H1 (cell line): Measurements from ENCODE around the gene PAX7. TPM values are rescaled to one million over a fixed set of nuclear protein-coding genes. Genes with fewer than 3 reads are reported as not detected.

ENCODE experiments used
- CTCF ChIA-PET: fragments of 300-600 bp; sonication (Branson Sonifier 250); formaldehyde crosslinking; loops from one replicate; lab custom pipeline; 2021; ENCODE audit not compliant: partially characterized antibody; lab: Charles Lee
- POLR2A ChIA-PET: fragments of 300-600 bp; sonication (Branson Sonifier 250); formaldehyde crosslinking; loops from one replicate; lab custom pipeline; 2021; ENCODE audit warnings: inconsistent platforms; ENCODE audit not compliant: partially characterized antibody; lab: Charles Lee
- DNase-seq, 2 experiments: peaks; one replicate each; pipeline versions ENCODE4 v3.0.0 to v3.0.0-alpha.2; 2010 to 2022; ENCODE audit warnings: low spot score in 2 of 2, low read depth in 1 of 2, mixed read lengths in 1 of 2
- FAIRE-seq: peaks from 2 replicates; lab custom pipeline; 2011; peaks lifted over from hg19 to GRCh38; lab: Jason Lieb, UNC
- H2AFZ ChIP-seq: 2 replicates; pipeline ENCODE4 v1.8.1; 2012; ENCODE audit warnings: low read length, inconsistent platforms
- H2AK5ac ChIP-seq: 2 replicates; pipeline ENCODE4 v1.6.1; 2013; ENCODE audit warnings: low read depth, low read length
- H2BK120ac ChIP-seq: replicated peaks from 2 replicates; pipeline ENCODE3; 2013; ENCODE audit warnings: low read depth, low read length, inconsistent platforms
- H2BK12ac ChIP-seq: 2 replicates; pipeline ENCODE4 v1.6.1; 2013; ENCODE audit warnings: low read depth, low read length
- H2BK15ac ChIP-seq: 2 replicates; pipeline ENCODE4 v1.6.1; 2013; ENCODE audit warnings: low read length
- H2BK20ac ChIP-seq: 2 replicates; pipeline ENCODE4 v1.6.1; 2013; ENCODE audit warnings: low read length
- H2BK5ac ChIP-seq: 2 replicates; pipeline ENCODE4 v1.6.1; 2013; ENCODE audit warnings: low read depth, low read length
- H3K14ac ChIP-seq: 2 replicates; pipeline ENCODE4 v1.6.1; 2013; ENCODE audit warnings: inconsistent platforms; ENCODE audit not compliant: insufficient read length
- H3K18ac ChIP-seq: 2 replicates; pipeline ENCODE4 v1.6.1; 2013; ENCODE audit warnings: low read length; ENCODE audit errors: extremely low read depth
- H3K23ac ChIP-seq: 2 replicates; pipeline ENCODE4 v1.6.1; 2013; ENCODE audit warnings: inconsistent platforms; ENCODE audit not compliant: insufficient read length
- H3K23me2 ChIP-seq: 2 replicates; pipeline ENCODE4 v1.6.1; 2013; ENCODE audit warnings: low read depth, low read length
- H3K27ac ChIP-seq: 2 replicates; pipeline ENCODE4 v1.6.1; 2011; ENCODE audit warnings: low read depth, low read length, inconsistent platforms
- H3K27me3 ChIP-seq, 4 experiments: replicated peaks in 1 of 4; 1 replicate in 1 of 4; 2 replicates in 3 of 4; pipeline versions ENCODE4 v1.6.1 to v1.8.1; 2011 to 2013; ENCODE audit warnings: low read length in 3 of 4, mild to moderate bottlenecking in 3 of 4, inconsistent platforms in 2 of 4, mixed read lengths in 2 of 4, moderate library complexity in 1 of 4; ENCODE audit not compliant: control insufficient read depth in 3 of 4, insufficient read depth in 3 of 4; ENCODE audit errors: extremely low read depth in 1 of 4
- H3K36me3 ChIP-seq, 4 experiments: 2 replicates each; pipeline versions ENCODE4 v1.6.1 to v1.8.1; 2011 to 2013; ENCODE audit warnings: mild to moderate bottlenecking in 4 of 4, low read length in 3 of 4, moderate library complexity in 2 of 4, control low read depth in 1 of 4, inconsistent platforms in 1 of 4; ENCODE audit not compliant: insufficient read depth in 4 of 4, control insufficient read depth in 2 of 4
- H3K4ac ChIP-seq: replicated peaks from 2 replicates; pipeline ENCODE3; 2013; ENCODE audit warnings: low read length, low read depth, mixed read lengths, inconsistent platforms; ENCODE audit not compliant: insufficient read length
- H3K4me1 ChIP-seq, 4 experiments: replicated peaks in 1 of 4; 1 replicate in 1 of 4; 2 replicates in 3 of 4; pipeline versions ENCODE4 v1.6.1 to v1.8.1; 2011 to 2013; ENCODE audit warnings: low read length in 3 of 4, inconsistent platforms in 2 of 4, mixed read lengths in 1 of 4; ENCODE audit not compliant: insufficient read depth in 4 of 4, control insufficient read depth in 3 of 4
- H3K4me2 ChIP-seq, 2 experiments: 2 replicates each; pipeline versions ENCODE4 v1.6.1 to v1.8.1; 2011 to 2013; ENCODE audit warnings: low read depth in 2 of 2, low read length in 2 of 2, control low read depth in 1 of 2, inconsistent platforms in 1 of 2, mild to moderate bottlenecking in 1 of 2; ENCODE audit not compliant: insufficient read depth in 1 of 2
- H3K4me3 ChIP-seq, 4 experiments: fragments of 200-600, 300-600 bp in 1 of 4; sonication (generic), shearing (Covaris generic), sonication (Bioruptor Twin) in 1 of 4; 2 replicates each; pipeline versions ENCODE4 v1.5.1 to v1.8.1; 2011 to 2016; ENCODE audit warnings: low read length in 4 of 4, low read depth in 3 of 4, control low read depth in 2 of 4, inconsistent platforms in 2 of 4, mild to moderate bottlenecking in 2 of 4, mixed read lengths in 1 of 4, moderate library complexity in 1 of 4; ENCODE audit not compliant: insufficient read depth in 2 of 4; ENCODE audit errors: extremely low read depth in 1 of 4
- H3K56ac ChIP-seq: replicated peaks from 2 replicates; pipeline ENCODE3; 2013; ENCODE audit warnings: low read depth, mild to moderate bottlenecking, mixed read lengths, low read length, inconsistent platforms; ENCODE audit not compliant: insufficient read length
- H3K79me1 ChIP-seq: 2 replicates; pipeline ENCODE4 v1.6.1; 2013; ENCODE audit warnings: low read depth, low read length, control low read depth
- H3K79me2 ChIP-seq, 2 experiments: 2 replicates each; pipeline versions ENCODE4 v1.6.1 to v1.8.1; 2012 to 2013; ENCODE audit warnings: low read length in 2 of 2, mild to moderate bottlenecking in 2 of 2, inconsistent platforms in 1 of 2; ENCODE audit not compliant: insufficient read depth in 2 of 2, control insufficient read depth in 1 of 2
- H3K9ac ChIP-seq, 4 experiments: replicated peaks in 1 of 4; 1 replicate in 1 of 4; 2 replicates in 3 of 4; pipeline versions ENCODE4 v1.6.1 to v1.8.1; 2011 to 2013; ENCODE audit warnings: low read depth in 3 of 4, low read length in 3 of 4, control low read depth in 2 of 4, mild to moderate bottlenecking in 2 of 4, moderate library complexity in 2 of 4, inconsistent platforms in 1 of 4; ENCODE audit errors: extremely low read depth in 1 of 4
- H3K9me3 ChIP-seq, 2 experiments: 2 replicates each; pipeline versions ENCODE4 v1.6.1 to v1.8.1; 2012 to 2013; ENCODE audit warnings: mild to moderate bottlenecking in 2 of 2, moderate library complexity in 2 of 2, control low read depth in 1 of 2, inconsistent platforms in 1 of 2, low read depth in 1 of 2, low read length in 1 of 2, mixed read lengths in 1 of 2; ENCODE audit not compliant: insufficient read depth in 2 of 2
- H4K20me1 ChIP-seq, 2 experiments: replicated peaks in 1 of 2; 2 replicates each; pipeline versions ENCODE3 to v1.8.1; 2011 to 2013; ENCODE audit warnings: inconsistent platforms in 2 of 2, low read length in 2 of 2, mild to moderate bottlenecking in 1 of 2; ENCODE audit not compliant: insufficient read depth in 2 of 2, control insufficient read depth in 1 of 2
- H4K5ac ChIP-seq: 2 replicates; pipeline ENCODE4 v1.6.1; 2013; ENCODE audit warnings: low read length, low read depth, mixed read lengths, inconsistent platforms; ENCODE audit not compliant: insufficient read length
- H4K8ac ChIP-seq: 2 replicates; pipeline ENCODE4 v1.8.0; 2013; ENCODE audit warnings: mild to moderate bottlenecking, moderate library complexity, low read length, inconsistent platforms; ENCODE audit not compliant: insufficient read depth; ENCODE audit errors: extremely low read depth
- H4K91ac ChIP-seq: replicated peaks from 2 replicates; pipeline ENCODE3; 2013; ENCODE audit warnings: low read length, mixed read lengths, inconsistent platforms; ENCODE audit not compliant: insufficient read length
- ASH2L ChIP-seq: fragments of 200-600, 300-600 bp; sonication (generic); IDR thresholded peaks from one replicate; pipeline ENCODE4 v1.7.1; 2017; ENCODE audit warnings: low read length
- CEBPB ChIP-seq: IDR thresholded peaks from 2 replicates; pipeline ENCODE4 v1.6.1; 2012; ENCODE audit warnings: low read depth, low read length
- CHD1 ChIP-seq: IDR thresholded peaks from 2 replicates; pipeline ENCODE4 v1.6.1; 2012; ENCODE audit warnings: low read depth, low read length, improper control_type of control experiment
- CHD2 ChIP-seq: IDR thresholded peaks from 2 replicates; pipeline ENCODE4 v1.6.1; 2012; ENCODE audit warnings: low read length, improper control_type of control experiment
- HDAC6 ChIP-seq: IDR thresholded peaks from one replicate; pipeline ENCODE4 v1.7.1; 2012; ENCODE audit warnings: low read depth, mild to moderate bottlenecking, inconsistent platforms, low read length, moderate library complexity
- RAD21 ChIP-seq, 2 experiments: IDR thresholded peaks in 1 of 2; conservative IDR thresholded peaks in 1 of 2; 2 replicates each; pipeline ENCODE4 v1.6.1; 2011; ENCODE audit warnings: low read depth in 2 of 2, low read length in 2 of 2, improper control_type of control experiment in 1 of 2, inconsistent platforms in 1 of 2, mild to moderate bottlenecking in 1 of 2, moderate library complexity in 1 of 2
- RNF2 ChIP-seq: fragments of 200-900, 300-1000 bp; sonication (generic); IDR thresholded peaks from 2 replicates; pipeline ENCODE4 v1.7.1; 2016; ENCODE audit warnings: borderline replicate concordance, low read depth, mild to moderate bottlenecking, antibody characterized with exemption, low read length; ENCODE audit not compliant: poor library complexity, severe bottlenecking; ENCODE audit errors: missing control alignments
- SP4 ChIP-seq: IDR thresholded peaks from 2 replicates; pipeline ENCODE4 v1.6.1; 2012; ENCODE audit warnings: low read length, inconsistent platforms
- WGBS, 2 experiments: shearing (Covaris generic) in 1 of 2; methylation state at CpG; one replicate each; pipeline versions ENCODE4 v1.1.6 to v1.1.7; 2013 to 2015; ENCODE audit warnings: low lambda C conversion rate in 2 of 2, mixed read lengths in 2 of 2, inconsistent platforms in 1 of 2, low coverage in 1 of 2, missing lambda C conversion rate in 1 of 2; ENCODE audit not compliant: insufficient replicate concordance in 2 of 2, insufficient coverage in 1 of 2, insufficient read length in 1 of 2; ENCODE audit errors: extremely low coverage in 1 of 2, missing lambda C conversion rate in 1 of 2; 5-methylcytosine and 5-hydroxymethylcytosine counted together
- polyA plus RNA-seq, 7 experiments: library from polyadenylated mRNA; depleted of rRNA in 3 of 7; stranded (reverse) in 5 of 7; unstranded in 2 of 7; fragments of >200 nt in 5 of 7; fragments of 200-250 nt in 2 of 7; gene quantifications; 1 replicate in 5 of 7; 2 replicates in 1 of 7; 4 replicates in 1 of 7; pipeline versions ENCODE4 v1.2.1 to v1.2.3, GENCODE V29; 2011 to 2013; ENCODE audit warnings: missing spikeins in 2 of 7, mixed read lengths in 2 of 7
- total RNA-seq: library from RNA; stranded (reverse); fragmentation: NEBNext Ultra II Directional; extraction: Animal tissue kit (Norgen Biotek cat#: 25700); gene quantifications from 2 replicates; pipeline ENCODE4 v1.2.1, GENCODE V29; 2021
- TF ChIP-seq, protein P1 (sequence below): IDR thresholded peaks from 2 replicates; pipeline ENCODE4 v1.6.1; 2011; ENCODE audit warnings: low read length, improper control_type of control experiment

The PAX7 gene
- total and polyA plus RNA-seq, 2 of the 8 experiments (the other 6 are each of a cell fraction or from before 2014, with no cell fraction given), result not detected

DNA sequence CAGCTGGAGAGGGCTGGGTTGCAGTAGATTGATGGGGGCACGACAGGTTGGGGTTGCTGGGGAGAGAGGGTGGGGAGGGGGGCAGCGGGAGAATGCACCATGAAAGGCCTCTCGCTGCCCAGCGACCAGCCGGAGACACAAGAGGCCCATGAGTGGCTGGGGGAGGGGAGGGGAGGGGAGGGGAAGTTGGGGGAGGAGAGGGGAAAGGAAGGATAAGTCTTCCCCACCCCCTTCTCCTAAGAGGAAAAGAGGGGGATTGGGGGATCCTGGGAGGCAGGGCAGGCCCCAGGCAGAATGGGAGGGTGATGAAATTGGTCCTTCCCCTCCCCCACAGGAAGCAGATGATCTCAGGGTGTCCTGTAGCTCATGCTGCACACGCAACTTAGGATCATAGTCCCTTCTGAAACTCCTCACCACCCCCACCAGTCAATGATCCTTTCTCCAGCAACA lies 45.7 kb downstream of the PAX7 start:
- no peak overlapping the region for H3K27ac ChIP-seq

More for the DNA sequence above, 45.7 kb downstream of the PAX7 start:
- H3K23ac ChIP-seq, result no peak overlapping the region
- H4K8ac ChIP-seq, result 0 out of 2 replicates have a peak overlapping the region, but pooled peaks have one; percentile 42
- no peaks in the 10 kb centered on the region for H4K20me1 ChIP-seq
- peak overlapping the region in 1 of 4 experiments; percentile 32; a peak in 1 of 8 replicates for H3K4me3 ChIP-seq
- DNase-seq (no peak), FAIRE-seq (no peak)
- H2AK5ac ChIP-seq, result 0 out of 2 replicates have a peak overlapping the region, but pooled peaks have one; percentile 28
- H2BK5ac ChIP-seq, result peak overlapping the region; percentile 93; the same call in 1 of the 2 replicates
- peak overlapping the region; percentile 47 to 53 for H3K4me2 ChIP-seq
- H4K5ac ChIP-seq, result no peak overlapping the region
- WGBS, 2 experiments, result 22% methylated on average over 2 of the region's 6 CpGs; no CpG with 5 or more reads in 1 of the 2 experiments
- peak overlapping the region; percentile 81 for H2BK15ac ChIP-seq
- H3K79me1 ChIP-seq, result no peaks in the 10 kb centered on the region
- peak overlapping the region; percentile 7 for H2BK120ac ChIP-seq
- H3K56ac ChIP-seq, result no peak overlapping the region
- ChIA-PET CTCF (interaction anchor here (1.2 to 11.5 kb wide), 9 partner anchors 10 to 78 kb away, joined by 3 to 207 read pairs (median 8); no protein-coding TSS in a partner anchor), POLR2A (interaction anchor here (0.9 to 1.8 kb wide), 7 partner anchors 10 to 31 kb away, joined by 3 to 6 read pairs (median 3); no protein-coding TSS in a partner anchor)
- H4K91ac ChIP-seq, result peak overlapping the region; percentile 84
- H3K36me3 ChIP-seq, result no peaks in the 10 kb centered on the region
- no peak overlapping the region for H3K9ac ChIP-seq
- H3K23me2 ChIP-seq, result no peaks in the 10 kb centered on the region
- H2BK20ac ChIP-seq, result peak overlapping the region; percentile 99; the same call in 1 of the 2 replicates
- 0 out of 2 replicates have a peak overlapping the region, but pooled peaks have one; percentile 19 for H2AFZ ChIP-seq
- TF ChIP-seq CHD1, result no peak
- no peak for TF ChIP-seq RAD21 (IDR thresholded peaks at IDR 0.05 in 1 of 2, conservative IDR thresholded peaks at IDR 0.05 in 1 of 2; ENCODE audit: low read depth in 2 of 2, low read length in 2 of 2)
- peak; percentile 53 for TF ChIP-seq ASH2L
- TF ChIP-seq, protein P1, sequence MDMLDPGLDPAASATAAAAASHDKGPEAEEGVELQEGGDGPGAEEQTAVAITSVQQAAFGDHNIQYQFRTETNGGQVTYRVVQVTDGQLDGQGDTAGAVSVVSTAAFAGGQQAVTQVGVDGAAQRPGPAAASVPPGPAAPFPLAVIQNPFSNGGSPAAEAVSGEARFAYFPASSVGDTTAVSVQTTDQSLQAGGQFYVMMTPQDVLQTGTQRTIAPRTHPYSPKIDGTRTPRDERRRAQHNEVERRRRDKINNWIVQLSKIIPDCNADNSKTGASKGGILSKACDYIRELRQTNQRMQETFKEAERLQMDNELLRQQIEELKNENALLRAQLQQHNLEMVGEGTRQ, result no peak
- TF ChIP-seq RNF2, result no peak
- no peak for TF ChIP-seq SP4
- TF ChIP-seq CEBPB, result 0 out of 2 replicates have a peak, but pooled peaks have one; percentile 24
- TF ChIP-seq CHD2, result no peak
- no peak for TF ChIP-seq HDAC6
- H3K4me1 ChIP-seq, result peaks cover 13 to 26% (median 18%) of the 10 kb centered on the region in 4 experiments
- 0 out of 4 replicates have a peak, but pooled peaks cover 0 to 2% of the 10 kb centered on the region in 2 experiments for H3K9me3 ChIP-seq
- peak overlapping the region; percentile 48 for H3K14ac ChIP-seq
- peak overlapping the region; percentile 96 for H3K18ac ChIP-seq
- H3K27me3 ChIP-seq, result peaks cover 0 to 50% (median 35%) of the 10 kb centered on the region in 4 experiments; a peak in 6 of 7 replicates
- peak overlapping the region; percentile 65 for H3K4ac ChIP-seq
- 0 out of 2 replicates have a peak overlapping the region, but pooled peaks have one; percentile 75 for H2BK12ac ChIP-seq
- no peaks in the 10 kb centered on the region for H3K79me2 ChIP-seq
